ENCODE measurements around the gene CEP72.

DNA sequence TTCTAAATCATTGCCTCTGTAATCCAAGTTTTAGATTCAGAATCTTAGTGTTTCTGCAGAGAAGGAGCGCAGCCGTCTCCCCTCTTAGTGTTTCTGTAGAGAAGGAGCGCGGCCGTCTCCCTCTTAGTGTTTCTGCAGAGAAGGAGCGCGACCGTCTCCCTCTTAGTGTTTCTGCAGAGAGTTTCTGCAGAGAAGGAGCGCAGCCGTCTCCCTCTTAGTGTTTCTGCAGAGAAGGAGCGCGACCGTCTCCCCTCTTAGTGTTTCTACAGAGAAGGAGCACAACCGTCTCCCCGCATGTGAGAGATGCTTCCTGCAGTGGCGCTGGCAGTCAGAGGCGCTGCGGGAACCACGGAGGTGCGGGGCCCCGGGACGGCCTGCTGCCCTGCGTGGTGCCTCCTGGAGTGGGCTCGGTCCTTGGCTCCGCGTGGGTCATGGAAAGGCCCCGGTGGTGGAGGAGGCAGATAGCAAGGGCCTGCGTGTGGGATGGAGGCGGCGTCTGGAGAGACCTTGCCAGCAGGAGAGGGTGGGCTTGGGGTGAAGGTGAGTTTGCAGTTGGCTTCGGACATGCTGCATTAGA lies 10.9 kb downstream of the CEP72 start:
- TF ChIP-seq, protein P1, sequence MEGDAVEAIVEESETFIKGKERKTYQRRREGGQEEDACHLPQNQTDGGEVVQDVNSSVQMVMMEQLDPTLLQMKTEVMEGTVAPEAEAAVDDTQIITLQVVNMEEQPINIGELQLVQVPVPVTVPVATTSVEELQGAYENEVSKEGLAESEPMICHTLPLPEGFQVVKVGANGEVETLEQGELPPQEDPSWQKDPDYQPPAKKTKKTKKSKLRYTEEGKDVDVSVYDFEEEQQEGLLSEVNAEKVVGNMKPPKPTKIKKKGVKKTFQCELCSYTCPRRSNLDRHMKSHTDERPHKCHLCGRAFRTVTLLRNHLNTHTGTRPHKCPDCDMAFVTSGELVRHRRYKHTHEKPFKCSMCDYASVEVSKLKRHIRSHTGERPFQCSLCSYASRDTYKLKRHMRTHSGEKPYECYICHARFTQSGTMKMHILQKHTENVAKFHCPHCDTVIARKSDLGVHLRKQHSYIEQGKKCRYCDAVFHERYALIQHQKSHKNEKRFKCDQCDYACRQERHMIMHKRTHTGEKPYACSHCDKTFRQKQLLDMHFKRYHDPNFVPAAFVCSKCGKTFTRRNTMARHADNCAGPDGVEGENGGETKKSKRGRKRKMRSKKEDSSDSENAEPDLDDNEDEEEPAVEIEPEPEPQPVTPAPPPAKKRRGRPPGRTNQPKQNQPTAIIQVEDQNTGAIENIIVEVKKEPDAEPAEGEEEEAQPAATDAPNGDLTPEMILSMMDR (IDR thresholded peaks at IDR 0.05), result no peak
- TF ChIP-seq POLR2A (IDR thresholded peaks at IDR 0.05) (no peak), POLR2AphosphoS5 (IDR thresholded peaks at IDR 0.05; ENCODE audit: insufficient read depth in 1 of 2, low read depth in 1 of 2) (no peak)
